HG02798 (cell line): ENCODE results near the gene HS3ST6.
"Not testable (repeated sequence)": the region's sequence is repeated elsewhere in the genome, so short reads cannot be mapped to it uniquely, and the experiment has no call there.

Source experiments
- ATAC-seq: cut with Tn5 transposase; IDR thresholded peaks from one replicate; pipeline ENCODE4 v1.9.1; 2021; ENCODE audit warnings: mild to moderate bottlenecking; ENCODE audit not compliant: unreplicated experiment, poor library complexity

The HS3ST6 gene

DNA sequence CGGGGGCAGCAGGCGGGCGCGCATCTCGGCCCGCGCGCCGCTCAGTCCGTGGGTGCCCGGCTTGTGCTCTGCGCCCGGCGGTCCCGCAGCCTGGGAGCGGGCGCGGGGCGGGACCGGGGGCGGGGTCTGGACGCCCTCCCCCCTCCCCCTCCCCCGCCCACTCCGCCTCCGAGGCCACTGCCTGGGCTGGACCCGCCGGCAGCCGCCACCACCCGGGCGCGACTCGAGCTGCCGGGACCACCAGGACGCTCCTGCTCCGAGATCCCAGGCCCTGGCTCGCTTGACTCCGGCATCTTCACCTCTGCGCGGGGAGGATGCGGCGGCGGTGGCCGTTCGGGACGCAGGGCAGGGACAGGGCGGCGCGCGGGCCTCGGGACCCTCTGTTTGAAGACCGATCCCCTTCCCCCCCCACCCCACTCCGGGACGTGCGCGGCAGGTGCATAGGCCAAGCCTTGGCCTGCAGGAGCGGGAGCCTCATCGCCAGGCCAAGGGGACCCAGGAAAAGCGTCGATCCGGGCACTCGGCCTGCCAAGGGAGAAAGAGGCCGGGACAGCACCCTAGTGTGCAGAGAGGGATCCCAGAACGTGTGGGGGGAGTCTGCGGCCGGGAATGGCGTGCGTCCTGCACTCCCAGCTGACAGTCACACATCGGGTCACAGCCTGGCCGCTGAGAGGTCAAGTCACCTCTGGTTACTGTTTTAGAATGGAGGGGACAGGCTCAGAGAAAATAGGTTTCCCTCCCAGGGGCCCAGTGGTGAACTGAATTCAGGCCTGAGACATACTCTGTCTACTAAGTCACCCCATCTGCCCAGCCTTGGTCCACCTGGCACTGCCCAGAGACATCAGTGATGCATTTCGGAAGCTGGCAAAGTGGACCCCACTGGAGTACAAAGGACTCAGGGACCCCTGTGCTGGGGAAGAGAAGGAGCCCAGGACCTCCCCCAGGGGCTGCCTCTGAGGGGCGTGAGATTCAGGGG, at the start of gene HS3ST6:
Gene HS3ST6 (minus strand): TSS at position 65 of the 976 bp plus-strand sequence. CDS start 92 bp downstream, outside the sequence.
- ATAC-seq = no peak

DNA sequence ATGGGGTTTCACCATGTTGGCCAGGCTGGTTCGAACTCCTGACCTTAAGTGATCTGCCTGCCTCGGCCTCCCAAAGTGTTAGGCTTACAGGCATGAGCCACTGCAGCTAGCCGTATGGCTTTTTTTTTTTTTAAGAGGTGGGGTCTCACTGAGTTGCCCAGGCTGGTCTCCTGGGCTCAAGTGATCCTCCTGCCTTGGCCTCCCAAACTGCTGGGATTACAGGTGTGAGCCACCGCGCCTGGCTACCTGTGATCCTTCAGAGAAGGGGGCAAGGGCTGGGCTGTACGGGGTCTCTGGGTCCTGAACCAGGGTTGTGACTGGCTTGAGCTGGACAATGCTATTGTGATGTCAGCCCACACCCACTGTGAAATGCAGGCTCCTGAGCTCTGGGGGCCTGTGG, 48.2 kb upstream of the HS3ST6 start, which contains the start of gene RNF151:
Gene RNF151 (plus strand): TSS at position 397 of the 400 bp plus-strand sequence. CDS start 26 bp downstream, outside the sequence.
- ATAC-seq = no peak

DNA sequence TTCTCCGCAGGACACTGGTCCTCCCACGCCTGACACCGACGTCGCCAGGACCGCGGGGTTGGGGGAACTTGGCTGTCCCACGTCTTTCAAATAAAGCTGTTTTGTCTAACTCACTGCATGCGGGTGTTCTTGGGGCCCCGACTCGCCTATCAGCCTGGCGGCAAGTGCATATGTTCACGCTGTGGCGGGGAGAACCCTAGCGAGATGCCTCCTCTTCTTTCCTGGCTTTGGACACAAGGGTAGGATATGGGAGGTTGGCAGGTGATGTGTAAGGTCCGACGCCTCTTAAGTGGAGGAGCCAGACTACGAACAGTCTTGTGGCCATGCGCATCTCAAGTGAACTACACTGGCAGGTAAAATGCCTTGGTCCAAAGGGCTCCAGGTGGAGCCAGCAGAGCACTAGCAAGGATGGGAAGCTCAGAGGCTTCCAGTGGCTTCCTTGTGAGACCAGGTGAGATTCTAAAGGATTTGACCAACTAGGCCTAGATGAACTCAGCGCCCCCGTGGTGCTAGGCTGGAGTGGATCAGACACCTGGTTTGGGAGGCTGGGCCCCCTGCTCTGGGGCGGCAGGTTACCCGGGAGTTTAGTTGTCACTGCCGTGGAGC, 47.3 kb upstream of the HS3ST6 start:
- ATAC-seq = no peak

DNA sequence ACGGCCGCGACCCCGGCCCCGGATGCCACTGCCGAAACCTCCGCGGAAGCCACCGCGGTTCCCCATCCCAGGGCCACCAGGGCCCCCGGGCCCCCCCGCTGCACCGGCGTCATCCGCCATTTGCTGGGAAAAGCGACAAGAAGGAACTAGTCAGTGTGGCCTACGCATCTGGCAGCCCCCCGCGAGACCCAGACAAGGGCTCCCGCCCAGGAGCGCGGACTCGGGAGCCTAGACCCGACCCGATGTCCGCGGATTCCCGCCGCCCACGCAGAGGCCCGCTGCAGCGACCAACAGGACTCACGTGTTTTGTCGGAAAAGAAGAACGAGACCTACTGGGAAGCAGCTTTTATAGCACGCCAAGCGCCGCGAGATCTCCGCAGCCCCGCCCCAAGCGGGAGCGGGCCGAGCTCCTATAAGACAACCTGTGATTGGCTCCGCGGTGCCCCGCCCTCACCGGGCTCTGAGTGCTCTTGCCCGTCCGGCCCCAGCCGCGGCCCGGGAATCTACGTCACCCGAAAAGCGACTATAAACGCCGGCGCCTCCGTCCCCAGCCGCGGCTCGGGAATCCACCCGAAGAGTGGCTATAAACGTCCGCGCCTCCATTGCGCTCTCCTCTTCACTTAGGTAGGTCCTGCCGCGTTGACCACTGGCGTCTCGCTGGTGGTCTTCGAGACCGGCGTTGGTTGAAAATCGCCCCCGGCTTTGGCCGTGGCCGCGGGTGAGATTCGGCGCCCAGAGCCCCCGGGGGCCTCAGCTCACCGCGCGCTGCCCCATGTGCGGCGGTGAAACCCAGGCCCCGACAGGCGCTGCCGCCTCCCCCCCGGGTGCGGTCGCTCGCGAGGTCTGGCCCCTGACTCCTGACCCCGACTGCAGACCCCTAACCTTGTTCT, 46.5 kb upstream of the HS3ST6 start, which contains the start of gene RPS2:
Gene RPS2 (minus strand): TSS at position 321 of the 890 bp plus-strand sequence. CDS start 201 bp downstream, at position 120.
- ATAC-seq = peak; percentile 89

DNA sequence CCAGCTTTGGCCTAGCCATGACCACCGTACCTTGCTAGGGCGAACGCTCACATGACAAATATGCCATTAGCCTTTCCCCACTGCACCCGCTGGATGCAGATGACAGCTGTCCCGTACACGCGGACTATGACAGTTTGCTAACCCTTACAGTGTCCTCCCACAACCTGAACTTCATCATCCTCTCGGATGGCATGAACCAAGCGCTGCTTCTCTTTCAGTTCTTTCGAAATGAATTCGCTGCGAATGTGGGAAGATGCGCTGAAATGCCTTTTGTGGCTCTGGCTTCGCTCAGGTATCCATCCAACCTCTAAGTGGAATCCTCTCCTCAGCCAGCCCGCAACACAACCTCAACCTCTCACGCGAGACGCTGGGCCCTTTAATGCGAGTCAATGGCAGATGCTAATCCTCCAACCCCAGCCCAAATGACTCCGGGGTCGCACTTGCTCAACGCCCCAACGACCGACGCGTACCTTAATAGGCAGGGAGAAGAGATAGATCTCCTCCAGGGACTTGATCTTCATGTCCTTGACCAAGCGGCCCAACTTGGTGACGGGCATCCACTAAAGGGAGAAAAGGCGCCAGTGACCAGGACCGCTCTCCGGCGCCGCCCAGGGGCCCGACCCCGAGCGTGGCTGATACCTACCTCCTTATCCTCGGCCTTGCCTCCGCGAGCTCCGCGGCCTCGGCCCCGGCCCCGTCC, 45.7 kb upstream of the HS3ST6 start:
- ATAC-seq = peak; percentile 11

DNA sequence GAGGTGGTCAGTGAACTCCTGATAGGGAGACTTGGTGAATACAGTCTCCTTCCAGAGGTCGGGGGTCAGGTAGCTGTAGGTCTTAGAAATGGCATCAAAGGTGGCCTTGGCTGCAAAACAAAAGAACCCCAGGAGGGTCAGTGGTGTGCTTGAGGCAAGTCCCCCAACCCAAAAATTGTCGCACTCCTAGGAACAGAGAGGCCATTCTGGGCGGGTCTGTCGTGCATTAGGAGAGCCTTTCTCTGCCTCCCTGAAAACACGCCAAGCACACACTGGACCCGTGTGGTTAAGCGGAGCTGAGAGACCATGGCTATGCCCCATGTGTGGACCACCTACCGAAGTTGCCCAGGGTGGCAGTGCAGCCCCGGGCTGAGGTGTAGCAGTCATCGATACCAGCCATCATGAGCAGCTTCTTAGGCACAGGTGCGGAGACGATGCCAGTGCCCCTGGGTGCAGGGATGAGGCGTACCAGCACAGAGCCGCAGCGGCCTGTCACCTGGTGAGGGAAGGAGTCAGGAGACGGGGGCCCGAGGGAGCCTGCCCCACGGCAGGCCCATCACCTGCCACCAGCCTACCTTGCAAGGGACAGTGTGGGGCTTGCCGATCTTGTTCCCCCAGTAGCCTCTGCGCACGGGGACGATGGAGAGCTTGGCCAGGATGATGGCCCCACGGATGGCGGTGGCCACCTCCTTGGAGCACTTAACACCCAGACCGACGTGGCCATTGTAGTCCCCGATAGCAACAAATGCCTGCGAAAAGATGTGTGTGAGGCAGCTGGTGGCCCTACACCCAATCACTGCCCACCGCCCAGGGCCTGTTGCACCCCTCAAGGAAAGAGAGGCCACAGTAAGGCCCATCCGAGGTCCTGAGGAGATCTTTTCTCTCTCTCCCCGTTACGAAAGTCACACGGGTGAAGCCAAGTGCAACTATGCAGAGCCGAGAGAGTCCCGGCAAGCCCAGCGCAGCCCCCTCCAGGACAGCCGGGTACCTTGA, 44.2 kb upstream of the HS3ST6 start:
- ATAC-seq = not testable (repeated sequence)

DNA sequence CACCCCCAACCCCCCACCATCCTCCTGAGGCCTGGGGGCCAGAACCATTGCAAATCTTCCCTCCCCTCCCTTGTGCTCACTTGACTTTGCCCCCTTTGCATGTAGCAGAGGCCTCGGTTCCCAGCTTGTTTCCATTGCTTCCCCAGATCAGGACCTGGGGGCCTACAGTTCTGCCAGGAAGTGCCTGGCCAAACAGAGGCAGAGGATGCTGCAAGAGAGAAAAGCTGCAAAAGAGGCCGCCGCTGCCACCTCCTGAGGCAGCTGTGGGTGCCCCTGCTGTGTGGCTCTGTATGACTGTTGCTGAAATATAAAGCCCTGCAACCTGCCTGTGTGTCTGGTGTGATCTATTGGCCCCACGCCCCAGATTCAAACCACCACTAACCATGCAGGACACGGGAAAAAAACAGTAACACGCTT, 43.4 kb upstream of the HS3ST6 start:
- no peak for ATAC-seq

DNA sequence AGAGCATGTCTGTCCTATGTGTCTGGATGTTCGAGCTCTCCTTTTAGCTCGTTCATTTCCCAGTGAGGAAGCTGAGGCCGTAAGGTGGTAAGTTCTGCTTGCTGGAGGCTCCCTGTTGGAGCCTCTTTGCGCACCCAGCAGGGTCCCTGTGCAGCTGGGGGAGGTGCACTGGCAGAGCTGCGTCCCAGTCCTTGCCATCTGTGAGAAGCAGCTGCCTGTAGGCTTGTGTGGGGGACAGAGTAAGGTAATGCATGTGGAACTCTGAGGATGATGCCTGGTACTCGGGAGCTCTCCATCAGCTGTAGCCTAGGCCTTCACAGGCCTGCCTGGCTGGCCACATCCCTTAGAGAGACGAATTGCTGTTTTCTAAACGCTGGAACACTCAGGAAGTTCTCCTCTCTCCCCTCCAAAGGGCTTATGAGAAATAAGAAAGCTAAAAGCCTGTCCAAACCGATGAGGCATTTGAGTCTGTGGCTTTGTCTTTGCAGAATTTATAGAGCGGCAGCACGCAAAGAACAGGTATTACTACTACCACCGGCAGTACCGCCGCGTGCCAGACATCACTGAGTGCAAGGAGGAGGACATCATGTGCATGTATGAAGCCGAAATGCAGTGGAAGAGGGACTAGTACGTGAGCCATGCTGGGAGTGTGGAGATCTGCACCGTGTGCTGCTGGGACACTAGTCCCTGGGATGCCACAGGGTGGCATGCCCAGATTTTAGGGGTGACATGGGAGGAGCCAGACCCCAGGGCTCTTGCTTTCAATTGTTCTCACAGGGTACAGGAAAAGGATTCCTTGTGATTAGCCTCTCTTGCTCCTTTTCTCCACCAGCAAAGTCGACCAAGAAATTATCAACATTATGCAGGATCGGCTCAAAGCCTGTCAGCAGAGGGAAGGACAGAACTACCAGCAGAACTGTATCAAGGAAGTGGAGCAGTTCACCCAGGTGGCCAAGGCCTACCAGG, 42.7 kb upstream of the HS3ST6 start:
- no peak for ATAC-seq

DNA sequence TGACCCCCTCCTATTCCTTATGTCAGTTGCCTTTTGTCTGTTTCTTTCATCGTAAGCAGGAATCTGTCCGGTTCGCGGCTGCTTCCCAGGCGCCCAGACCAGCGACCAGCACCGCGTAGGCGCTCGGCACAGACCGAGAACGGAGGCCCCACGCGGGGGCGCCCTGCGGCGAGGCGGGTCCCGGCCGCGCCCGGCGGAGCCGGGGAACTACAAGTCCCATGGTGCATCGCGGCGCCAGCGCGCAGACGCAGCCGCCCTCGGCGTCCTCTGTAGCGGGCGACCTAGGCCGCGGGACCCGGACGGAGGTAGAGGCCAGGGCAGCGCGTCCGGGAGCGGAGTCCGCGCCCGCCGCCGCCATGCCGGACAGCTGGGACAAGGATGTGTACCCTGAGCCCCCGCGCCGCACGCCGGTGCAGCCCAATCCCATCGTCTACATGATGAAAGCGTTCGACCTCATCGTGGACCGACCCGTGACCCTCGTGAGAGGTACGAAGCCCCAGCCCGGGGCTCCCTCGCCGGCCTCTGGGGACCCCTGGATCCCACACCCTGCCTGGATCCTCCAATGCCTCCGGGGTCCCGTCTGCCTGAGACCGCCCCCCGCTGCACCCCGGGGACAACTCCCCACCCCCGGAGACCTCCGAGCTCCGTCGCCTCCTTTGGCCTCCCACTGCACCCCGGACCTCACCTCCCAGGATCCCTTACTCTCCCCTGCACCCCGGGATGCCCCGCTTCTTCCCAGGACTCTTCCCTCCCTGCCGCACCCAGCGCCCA, 41.2 kb upstream of the HS3ST6 start, which contains the start of gene NDUFB10:
Gene NDUFB10 (plus strand): TSS at position 270 of the 771 bp plus-strand sequence. CDS start 87 bp downstream, at position 357.
- ATAC-seq = peak; percentile 81

DNA sequence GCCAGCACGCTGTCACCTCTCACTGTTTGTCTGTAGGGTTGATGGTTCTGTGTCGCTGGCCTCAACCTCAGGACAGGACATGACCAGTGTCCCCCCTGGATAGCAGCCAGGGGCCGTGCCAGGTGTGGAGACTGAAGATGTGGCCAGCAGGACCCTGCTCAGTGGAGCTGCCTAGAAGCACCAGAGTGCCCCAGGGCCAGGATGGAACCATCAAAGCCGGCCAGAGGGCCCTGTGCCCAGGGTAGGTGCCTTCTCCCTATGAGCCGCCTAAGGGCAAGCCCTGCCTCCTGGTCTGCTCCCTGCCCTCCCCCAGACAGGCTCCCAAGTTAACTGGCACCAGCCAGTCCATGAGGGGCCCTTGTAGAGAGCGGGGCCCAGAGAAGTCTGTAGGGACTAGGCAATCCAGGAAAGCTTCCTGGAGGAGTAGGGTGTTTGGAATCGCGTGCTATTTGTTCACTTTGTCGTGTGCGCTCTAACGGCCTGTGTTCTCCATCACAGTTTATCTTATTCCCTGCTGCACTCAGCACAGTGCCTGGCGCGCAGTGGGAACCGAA, 40.6 kb upstream of the HS3ST6 start:
- no peak for ATAC-seq

DNA sequence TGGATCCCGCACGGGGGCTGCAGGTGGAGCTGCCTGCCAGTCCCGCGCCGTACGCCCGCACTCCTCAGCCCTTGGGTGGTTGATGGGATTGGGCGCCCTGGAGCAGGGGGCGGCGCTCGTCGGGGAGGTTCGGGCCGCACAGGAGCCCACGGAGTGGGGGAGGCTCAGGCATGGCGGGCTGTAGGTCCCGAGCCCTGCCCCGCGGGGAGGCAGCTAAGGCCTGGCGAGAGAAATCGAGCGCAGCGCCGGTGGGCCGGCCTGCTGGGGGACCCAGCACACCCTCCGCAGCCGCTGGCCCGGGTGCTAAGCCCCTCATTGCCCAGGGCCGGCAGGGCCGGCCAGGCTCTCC, 39.9 kb upstream of the HS3ST6 start:
- not testable (repeated sequence) for ATAC-seq

DNA sequence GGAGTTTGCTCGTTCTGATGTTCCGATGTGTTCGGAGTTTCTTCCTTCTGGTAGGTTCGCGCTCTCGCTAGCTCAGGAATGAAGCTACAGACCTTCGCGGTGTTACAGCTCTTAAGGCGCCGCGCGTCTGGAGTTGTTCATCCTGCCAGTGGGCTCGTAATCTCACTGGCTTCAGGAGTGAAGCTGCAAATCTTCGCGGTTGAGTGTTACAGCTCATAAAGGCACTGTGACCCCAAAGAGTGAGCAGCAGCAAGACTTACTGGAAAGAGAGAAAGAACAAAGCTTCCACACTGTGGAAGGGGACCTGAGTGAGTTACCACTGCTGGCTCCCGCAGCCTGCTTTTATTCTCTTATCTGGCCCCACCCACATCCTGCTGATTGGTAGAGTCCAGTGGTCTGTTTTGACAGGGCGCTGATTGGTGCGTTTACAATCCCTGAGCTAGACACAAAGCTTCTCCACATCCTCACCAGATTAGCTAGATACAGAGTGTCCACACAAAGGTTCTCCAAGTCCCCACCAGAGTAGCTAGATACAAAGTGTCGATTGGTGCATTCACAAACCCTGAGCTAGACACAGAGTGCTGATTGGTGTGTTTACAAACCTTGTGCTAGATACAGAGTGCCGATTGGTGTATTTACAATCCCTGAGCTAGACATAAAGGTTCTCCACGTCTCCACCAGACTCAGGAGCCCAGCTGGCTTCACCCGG, 39.4 kb upstream of the HS3ST6 start:
- ATAC-seq = not testable (repeated sequence)

DNA sequence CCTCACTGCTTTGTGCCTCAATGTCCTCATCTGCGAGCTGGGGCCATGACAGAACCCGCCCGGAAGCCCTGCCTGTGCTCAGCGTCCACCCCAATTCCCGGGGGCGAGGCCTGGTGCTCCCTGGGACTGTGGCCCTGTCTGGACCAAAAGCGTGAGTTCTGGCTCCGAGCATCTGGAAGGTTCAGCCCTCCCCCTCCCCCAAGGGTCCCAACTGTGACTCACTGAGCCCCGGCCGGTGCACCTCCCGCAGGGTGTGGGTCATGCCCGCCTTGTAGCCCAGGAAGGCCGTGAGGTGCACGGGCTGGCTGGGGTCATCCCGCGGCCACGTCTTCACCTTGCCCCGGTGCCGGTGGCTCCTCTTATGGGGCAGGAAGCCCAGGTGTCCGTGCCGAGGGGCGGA, 35.5 kb upstream of the HS3ST6 start:
- no peak for ATAC-seq

DNA sequence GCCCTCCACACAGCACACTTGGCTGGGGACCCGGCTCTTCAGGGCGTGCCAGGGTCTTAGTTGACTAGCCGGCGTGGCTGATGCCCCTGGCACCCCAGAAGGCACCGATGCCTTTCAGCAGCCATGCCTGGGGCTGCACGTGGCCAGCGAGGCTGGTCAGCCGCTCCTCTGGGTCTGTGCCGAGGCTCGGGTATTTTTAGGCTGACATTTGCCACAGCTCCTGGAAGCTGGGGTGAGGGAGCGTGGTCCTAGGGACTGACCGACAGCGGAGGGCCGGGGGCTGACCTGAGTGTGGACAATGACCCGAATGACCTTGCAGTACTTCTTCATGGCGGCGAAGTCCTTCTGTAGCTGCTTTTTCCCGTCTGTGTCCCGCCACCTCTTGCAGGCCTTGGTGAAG, 32.3 kb upstream of the HS3ST6 start:
- no peak for ATAC-seq

DNA sequence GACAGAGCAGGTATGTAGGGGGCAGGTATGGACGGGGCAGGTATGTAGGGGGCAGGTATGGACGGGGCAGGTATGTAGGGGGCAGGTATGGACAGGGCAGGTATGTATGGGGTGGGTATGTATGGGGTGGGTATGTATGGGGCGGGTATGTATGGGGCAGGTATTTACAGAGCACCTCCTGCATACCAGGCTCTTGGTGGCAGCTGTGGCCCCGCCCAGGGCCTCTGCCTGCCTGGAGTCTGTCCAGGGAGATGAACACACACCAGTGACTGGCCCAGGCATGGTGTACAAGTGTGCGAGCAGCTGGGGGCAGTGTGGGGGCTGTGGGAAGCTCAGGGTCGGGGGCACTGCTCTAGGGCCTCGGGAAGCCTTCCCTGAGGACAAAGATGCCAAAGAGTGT, 31.8 kb upstream of the HS3ST6 start:
- no peak for ATAC-seq

DNA sequence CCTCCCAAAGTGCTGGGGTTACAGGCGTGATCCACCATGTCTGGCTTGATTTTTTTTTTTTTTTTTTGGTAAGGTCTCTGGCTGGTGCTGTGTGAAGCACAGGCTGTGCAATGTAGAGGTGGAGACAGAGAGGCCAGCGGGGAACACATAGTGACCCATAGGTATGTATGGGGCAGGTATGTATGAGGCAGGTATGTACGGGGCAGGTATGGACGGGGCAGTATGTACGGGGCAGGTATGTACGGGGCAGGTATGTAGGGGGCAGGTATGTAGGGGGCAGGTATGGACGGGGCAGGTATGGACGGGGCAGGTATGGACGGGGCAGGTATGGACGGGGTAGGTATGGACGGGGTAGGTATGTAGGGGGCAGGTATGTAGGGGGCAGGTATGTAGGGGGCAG, 31.3 kb upstream of the HS3ST6 start:
- ATAC-seq = no peak
